H1 (cell line): ENCODE measurements around the gene PBX1. TPM values are rescaled to one million over a fixed set of nuclear protein-coding genes. Genes with fewer than 3 reads are reported as not detected.

Source experiments
- EP300 ChIP-seq, 2 experiments: IDR thresholded peaks; 1 replicate in 1 of 2; 2 replicates in 1 of 2; pipeline ENCODE4 v1.6.1; 2011 to 2012; ENCODE audit warnings: low read depth in 2 of 2, low read length in 2 of 2, mild to moderate bottlenecking in 2 of 2, borderline replicate concordance in 1 of 2, inconsistent platforms in 1 of 2, moderate library complexity in 1 of 2
- polyA plus RNA-seq, 7 experiments: library from polyadenylated mRNA; depleted of rRNA in 3 of 7; stranded (reverse) in 5 of 7; unstranded in 2 of 7; fragments of >200 nt in 5 of 7; fragments of 200-250 nt in 2 of 7; gene quantifications; 1 replicate in 5 of 7; 2 replicates in 1 of 7; 4 replicates in 1 of 7; pipeline versions ENCODE4 v1.2.1 to v1.2.3, GENCODE V29; 2011 to 2013; ENCODE audit warnings: missing spikeins in 2 of 7, mixed read lengths in 2 of 7
- total RNA-seq: library from RNA; stranded (reverse); fragmentation: NEBNext Ultra II Directional; extraction: Animal tissue kit (Norgen Biotek cat#: 25700); gene quantifications from 2 replicates; pipeline ENCODE4 v1.2.1, GENCODE V29; 2021
- TF ChIP-seq, protein P1 (sequence below): fragments of 300-600 bp; sonication (generic); IDR thresholded peaks from 2 replicates; pipeline ENCODE4 v1.7.1; 2012; ENCODE audit warnings: low read length, moderate library complexity, mild to moderate bottlenecking, inconsistent platforms; ENCODE audit not compliant: insufficient replicate concordance

The PBX1 gene
- total and polyA plus RNA-seq, 2 of the 8 experiments (the other 6 are each of a cell fraction or from before 2014, with no cell fraction given): 87.4 to 124 TPM

GRCh38 chr1:164760569-164760968 lies 201.6 kb downstream of the PBX1 start (continued):
- TF ChIP-seq, protein P1, sequence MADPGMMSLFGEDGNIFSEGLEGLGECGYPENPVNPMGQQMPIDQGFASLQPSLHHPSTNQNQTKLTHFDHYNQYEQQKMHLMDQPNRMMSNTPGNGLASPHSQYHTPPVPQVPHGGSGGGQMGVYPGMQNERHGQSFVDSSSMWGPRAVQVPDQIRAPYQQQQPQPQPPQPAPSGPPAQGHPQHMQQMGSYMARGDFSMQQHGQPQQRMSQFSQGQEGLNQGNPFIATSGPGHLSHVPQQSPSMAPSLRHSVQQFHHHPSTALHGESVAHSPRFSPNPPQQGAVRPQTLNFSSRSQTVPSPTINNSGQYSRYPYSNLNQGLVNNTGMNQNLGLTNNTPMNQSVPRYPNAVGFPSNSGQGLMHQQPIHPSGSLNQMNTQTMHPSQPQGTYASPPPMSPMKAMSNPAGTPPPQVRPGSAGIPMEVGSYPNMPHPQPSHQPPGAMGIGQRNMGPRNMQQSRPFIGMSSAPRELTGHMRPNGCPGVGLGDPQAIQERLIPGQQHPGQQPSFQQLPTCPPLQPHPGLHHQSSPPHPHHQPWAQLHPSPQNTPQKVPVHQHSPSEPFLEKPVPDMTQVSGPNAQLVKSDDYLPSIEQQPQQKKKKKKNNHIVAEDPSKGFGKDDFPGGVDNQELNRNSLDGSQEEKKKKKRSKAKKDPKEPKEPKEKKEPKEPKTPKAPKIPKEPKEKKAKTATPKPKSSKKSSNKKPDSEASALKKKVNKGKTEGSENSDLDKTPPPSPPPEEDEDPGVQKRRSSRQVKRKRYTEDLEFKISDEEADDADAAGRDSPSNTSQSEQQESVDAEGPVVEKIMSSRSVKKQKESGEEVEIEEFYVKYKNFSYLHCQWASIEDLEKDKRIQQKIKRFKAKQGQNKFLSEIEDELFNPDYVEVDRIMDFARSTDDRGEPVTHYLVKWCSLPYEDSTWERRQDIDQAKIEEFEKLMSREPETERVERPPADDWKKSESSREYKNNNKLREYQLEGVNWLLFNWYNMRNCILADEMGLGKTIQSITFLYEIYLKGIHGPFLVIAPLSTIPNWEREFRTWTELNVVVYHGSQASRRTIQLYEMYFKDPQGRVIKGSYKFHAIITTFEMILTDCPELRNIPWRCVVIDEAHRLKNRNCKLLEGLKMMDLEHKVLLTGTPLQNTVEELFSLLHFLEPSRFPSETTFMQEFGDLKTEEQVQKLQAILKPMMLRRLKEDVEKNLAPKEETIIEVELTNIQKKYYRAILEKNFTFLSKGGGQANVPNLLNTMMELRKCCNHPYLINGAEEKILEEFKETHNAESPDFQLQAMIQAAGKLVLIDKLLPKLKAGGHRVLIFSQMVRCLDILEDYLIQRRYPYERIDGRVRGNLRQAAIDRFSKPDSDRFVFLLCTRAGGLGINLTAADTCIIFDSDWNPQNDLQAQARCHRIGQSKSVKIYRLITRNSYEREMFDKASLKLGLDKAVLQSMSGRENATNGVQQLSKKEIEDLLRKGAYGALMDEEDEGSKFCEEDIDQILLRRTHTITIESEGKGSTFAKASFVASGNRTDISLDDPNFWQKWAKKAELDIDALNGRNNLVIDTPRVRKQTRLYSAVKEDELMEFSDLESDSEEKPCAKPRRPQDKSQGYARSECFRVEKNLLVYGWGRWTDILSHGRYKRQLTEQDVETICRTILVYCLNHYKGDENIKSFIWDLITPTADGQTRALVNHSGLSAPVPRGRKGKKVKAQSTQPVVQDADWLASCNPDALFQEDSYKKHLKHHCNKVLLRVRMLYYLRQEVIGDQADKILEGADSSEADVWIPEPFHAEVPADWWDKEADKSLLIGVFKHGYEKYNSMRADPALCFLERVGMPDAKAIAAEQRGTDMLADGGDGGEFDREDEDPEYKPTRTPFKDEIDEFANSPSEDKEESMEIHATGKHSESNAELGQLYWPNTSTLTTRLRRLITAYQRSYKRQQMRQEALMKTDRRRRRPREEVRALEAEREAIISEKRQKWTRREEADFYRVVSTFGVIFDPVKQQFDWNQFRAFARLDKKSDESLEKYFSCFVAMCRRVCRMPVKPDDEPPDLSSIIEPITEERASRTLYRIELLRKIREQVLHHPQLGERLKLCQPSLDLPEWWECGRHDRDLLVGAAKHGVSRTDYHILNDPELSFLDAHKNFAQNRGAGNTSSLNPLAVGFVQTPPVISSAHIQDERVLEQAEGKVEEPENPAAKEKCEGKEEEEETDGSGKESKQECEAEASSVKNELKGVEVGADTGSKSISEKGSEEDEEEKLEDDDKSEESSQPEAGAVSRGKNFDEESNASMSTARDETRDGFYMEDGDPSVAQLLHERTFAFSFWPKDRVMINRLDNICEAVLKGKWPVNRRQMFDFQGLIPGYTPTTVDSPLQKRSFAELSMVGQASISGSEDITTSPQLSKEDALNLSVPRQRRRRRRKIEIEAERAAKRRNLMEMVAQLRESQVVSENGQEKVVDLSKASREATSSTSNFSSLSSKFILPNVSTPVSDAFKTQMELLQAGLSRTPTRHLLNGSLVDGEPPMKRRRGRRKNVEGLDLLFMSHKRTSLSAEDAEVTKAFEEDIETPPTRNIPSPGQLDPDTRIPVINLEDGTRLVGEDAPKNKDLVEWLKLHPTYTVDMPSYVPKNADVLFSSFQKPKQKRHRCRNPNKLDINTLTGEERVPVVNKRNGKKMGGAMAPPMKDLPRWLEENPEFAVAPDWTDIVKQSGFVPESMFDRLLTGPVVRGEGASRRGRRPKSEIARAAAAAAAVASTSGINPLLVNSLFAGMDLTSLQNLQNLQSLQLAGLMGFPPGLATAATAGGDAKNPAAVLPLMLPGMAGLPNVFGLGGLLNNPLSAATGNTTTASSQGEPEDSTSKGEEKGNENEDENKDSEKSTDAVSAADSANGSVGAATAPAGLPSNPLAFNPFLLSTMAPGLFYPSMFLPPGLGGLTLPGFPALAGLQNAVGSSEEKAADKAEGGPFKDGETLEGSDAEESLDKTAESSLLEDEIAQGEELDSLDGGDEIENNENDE: no peak
- no peak for TF ChIP-seq EP300 (IDR thresholded peaks at IDR 0.05; ENCODE audit: borderline replicate concordance in 1 of 2, low read depth in 2 of 2, low read length in 2 of 2)
